Kidney (tissue), 14 donors: ENCODE data around the gene KIF23. TPM values are rescaled to one million over a fixed set of nuclear protein-coding genes. Genes with fewer than 3 reads are reported as not detected.
A peak's percentile ranks its signal among the peaks of the same experiment; 100 is the strongest.

Experiments used
- DNase-seq, 5 donors: peaks; one replicate each; pipeline ENCODE4 v3.0.0-alpha.2; 2013 to 2020
- FAIRE-seq: peaks from 2 replicates; lab custom pipeline; 2012; peaks lifted over from hg19 to GRCh38; lab: Jason Lieb, UNC
- H3K27ac ChIP-seq, 2 donors: one replicate each; pipeline ENCODE4 v1.7.0; 2013; ENCODE audit warnings: low read depth in 2 of 2, low read length in 2 of 2, inconsistent platforms in 1 of 2
- H3K27me3 ChIP-seq: one replicate; pipeline ENCODE4 v1.7.1; 2013; ENCODE audit warnings: low read length, inconsistent platforms; ENCODE audit not compliant: control insufficient read depth, insufficient read depth
- H3K36me3 ChIP-seq, 3 donors: one replicate each; pipeline versions ENCODE4 v1.7.0 to v1.7.1; 2013; ENCODE audit warnings: low read length in 3 of 3, control low read depth in 1 of 3, inconsistent platforms in 1 of 3; ENCODE audit not compliant: insufficient read depth in 3 of 3, control insufficient read depth in 2 of 3
- H3K4me1 ChIP-seq, 3 donors: one replicate each; pipeline versions ENCODE4 v1.7.0 to v1.7.1; 2013; ENCODE audit warnings: low read length in 3 of 3, inconsistent platforms in 1 of 3, low read depth in 1 of 3; ENCODE audit not compliant: control insufficient read depth in 2 of 3, insufficient read depth in 2 of 3
- H3K4me3 ChIP-seq, 3 donors: one replicate each; pipeline versions ENCODE4 v1.7.0 to v1.8.1; 2013; ENCODE audit warnings: low read length in 3 of 3, control low read depth in 1 of 3, inconsistent platforms in 1 of 3
- H3K9ac ChIP-seq, 3 donors: one replicate each; pipeline versions ENCODE4 v1.7.0 to v1.7.1; 2013; ENCODE audit warnings: low read length in 3 of 3, control low read depth in 1 of 3, inconsistent platforms in 1 of 3
- H3K9me3 ChIP-seq, 3 donors: one replicate each; pipeline versions ENCODE4 v1.7.0 to v1.7.1; 2013; ENCODE audit warnings: low read length in 3 of 3, control low read depth in 1 of 3, inconsistent platforms in 1 of 3; ENCODE audit not compliant: control insufficient read depth in 2 of 3, insufficient read depth in 1 of 3
- intact Hi-C: fragments of 100-400 bp; cut with DNase I; formaldehyde crosslinking; loops from one replicate; pipeline ENCODE4 v1.11.1; 2022
- polyA plus RNA-seq: library from polyadenylated mRNA; stranded (reverse); fragments of 350-450 nt; fragmentation: Illumina TruSeq; extraction: RNeasy Lipid Tissue Mini Kit (QIAGEN cat#74804); gene quantifications from one replicate; pipeline ENCODE4 v1.2.3, GENCODE V29; 2014; ENCODE audit warnings: low read depth, low replicate concordance; ENCODE audit not compliant: insufficient read depth
- total RNA-seq: library from RNA; stranded (reverse); fragmentation: NEBNext Ultra II Directional; extraction: Animal tissue kit (Norgen Biotek cat#: 25700); gene quantifications from one replicate; pipeline ENCODE4 v1.2.1, GENCODE V29; 2021
- TF ChIP-seq, protein P1 (sequence below): IDR thresholded peaks from 3 replicates; pipeline ENCODE4 v1.5.1; 2012; ENCODE audit warnings: mild to moderate bottlenecking, moderate library complexity, borderline replicate concordance; ENCODE audit not compliant: insufficient read depth; ENCODE audit errors: extremely low read depth
- donor health status: control.
- donor health status: control.
- donor health status: control.
- donor health status: control.
- donor health status: control.
- donor health status: DM: yes; HTN: yes; CAD: no.
- donor health status: Normal renal cell carcinoma (clear cell type).

KIF23 gene
- total and polyA plus RNA-seq, 2 donors from 2014 or later = 2.5 to 3.6 TPM

DNA sequence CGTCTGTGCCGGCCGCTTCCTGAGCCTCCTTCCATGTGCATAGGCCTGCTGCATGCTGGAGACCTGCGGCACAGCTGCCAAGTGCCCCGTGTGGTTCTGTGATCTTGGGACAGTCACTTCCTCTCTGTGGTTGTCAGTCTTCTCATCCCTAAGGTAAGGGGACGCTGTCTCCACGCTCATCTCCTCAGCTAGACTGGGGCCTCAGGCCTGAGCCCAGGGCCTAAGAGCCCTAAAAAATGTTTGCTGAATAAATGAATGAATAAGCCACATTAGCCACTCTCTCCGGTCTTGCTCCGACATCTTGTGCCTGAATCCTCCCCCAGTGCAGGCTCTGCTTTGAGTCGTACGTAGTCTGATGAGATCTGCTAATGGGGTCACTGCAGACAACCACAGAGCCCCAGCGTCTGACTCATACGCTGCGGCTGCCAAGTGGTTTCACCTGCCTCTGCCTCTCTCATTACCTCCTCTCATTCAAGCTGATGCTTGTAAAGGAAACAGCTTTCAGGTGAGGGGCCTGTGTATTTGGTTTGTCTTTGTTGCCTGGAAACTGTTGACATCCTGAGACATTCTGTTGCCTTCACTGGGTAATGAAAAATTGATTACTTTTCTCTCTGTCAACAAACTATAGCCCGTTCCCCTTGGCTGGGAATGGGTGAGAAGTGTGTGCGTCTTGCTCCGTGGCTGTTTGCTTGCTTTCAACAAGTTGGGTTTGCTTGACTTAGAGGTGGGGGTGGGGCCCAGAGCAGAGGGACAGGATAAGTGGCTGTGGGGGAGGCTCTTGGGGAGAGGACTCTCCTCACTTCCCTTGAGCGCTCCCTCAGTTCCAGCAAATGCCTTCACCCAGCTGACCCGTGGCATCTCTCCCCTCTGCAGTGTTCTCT, 54.3 kb downstream of the KIF23 start:
- intact Hi-C loops = no loop called here
- Histone ChIP-seq H3K4me3 (no peak overlapping the region), H3K27ac (no peak overlapping the region), H3K27me3 (no peaks in the 10 kb centered on the region), H3K9ac (no peak overlapping the region), H3K4me1 (peaks cover 0 to 1% (median 0%) of the 10 kb centered on the region in 3 donors), H3K9me3 (no peaks in the 10 kb centered on the region), H3K36me3 (no peaks in the 10 kb centered on the region)
- DNase-seq = peak; percentile 64 to 85 (median 67)
- TF ChIP-seq, protein P1, sequence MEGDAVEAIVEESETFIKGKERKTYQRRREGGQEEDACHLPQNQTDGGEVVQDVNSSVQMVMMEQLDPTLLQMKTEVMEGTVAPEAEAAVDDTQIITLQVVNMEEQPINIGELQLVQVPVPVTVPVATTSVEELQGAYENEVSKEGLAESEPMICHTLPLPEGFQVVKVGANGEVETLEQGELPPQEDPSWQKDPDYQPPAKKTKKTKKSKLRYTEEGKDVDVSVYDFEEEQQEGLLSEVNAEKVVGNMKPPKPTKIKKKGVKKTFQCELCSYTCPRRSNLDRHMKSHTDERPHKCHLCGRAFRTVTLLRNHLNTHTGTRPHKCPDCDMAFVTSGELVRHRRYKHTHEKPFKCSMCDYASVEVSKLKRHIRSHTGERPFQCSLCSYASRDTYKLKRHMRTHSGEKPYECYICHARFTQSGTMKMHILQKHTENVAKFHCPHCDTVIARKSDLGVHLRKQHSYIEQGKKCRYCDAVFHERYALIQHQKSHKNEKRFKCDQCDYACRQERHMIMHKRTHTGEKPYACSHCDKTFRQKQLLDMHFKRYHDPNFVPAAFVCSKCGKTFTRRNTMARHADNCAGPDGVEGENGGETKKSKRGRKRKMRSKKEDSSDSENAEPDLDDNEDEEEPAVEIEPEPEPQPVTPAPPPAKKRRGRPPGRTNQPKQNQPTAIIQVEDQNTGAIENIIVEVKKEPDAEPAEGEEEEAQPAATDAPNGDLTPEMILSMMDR = no peak
- no peak for FAIRE-seq

DNA sequence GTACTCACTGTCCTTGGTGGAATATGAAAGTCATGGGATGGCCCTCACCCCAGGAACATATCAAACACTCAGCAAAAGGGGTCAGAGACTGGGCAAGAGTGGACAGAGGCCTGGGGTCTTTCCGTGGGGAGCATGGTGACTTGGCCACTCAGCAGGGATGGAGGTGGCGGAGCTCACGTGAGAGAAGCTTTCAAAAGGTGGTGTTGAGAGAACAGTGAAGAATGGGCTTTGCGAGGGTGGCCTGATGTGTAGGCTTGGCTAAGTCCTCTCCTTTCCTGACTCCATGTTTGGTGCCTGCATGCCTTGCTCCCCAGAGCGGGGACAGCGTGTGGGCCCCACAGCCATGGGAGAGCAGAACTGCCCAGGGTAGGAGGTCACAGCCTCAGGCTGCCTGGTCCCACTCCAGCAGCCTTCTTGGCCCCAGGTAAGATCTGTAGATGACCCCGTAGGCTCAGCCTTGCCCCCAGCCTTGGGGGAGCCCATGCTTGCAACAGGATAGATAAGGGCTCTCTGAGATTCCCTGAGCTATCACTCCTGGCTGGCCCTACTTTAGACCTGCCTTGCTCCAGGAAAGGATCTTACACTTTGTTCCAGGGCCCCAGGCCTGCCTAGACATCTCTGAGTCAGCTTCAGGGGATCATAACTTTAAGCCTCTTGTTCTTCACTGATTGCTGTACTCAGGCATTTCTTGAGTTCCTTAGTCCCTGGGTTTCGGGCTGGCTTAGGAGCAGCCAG, 55.5 kb downstream of the KIF23 start:
- Histone ChIP-seq H3K9ac (no peak overlapping the region), H3K27me3 (no peaks in the 10 kb centered on the region), H3K27ac (no peak overlapping the region), H3K4me1 (no peaks in the 10 kb centered on the region), H3K9me3 (no peaks in the 10 kb centered on the region), H3K36me3 (no peaks in the 10 kb centered on the region), H3K4me3 (no peak overlapping the region)
- DNase-seq (peak in 1 of 5 donors; percentile 57), FAIRE-seq (no peak)
- intact Hi-C loops = loop anchor here (10.0 kb wide), 1 partner anchor 1015 kb away; no protein-coding TSS in a partner anchor
- TF ChIP-seq, protein P1 = no peak

DNA sequence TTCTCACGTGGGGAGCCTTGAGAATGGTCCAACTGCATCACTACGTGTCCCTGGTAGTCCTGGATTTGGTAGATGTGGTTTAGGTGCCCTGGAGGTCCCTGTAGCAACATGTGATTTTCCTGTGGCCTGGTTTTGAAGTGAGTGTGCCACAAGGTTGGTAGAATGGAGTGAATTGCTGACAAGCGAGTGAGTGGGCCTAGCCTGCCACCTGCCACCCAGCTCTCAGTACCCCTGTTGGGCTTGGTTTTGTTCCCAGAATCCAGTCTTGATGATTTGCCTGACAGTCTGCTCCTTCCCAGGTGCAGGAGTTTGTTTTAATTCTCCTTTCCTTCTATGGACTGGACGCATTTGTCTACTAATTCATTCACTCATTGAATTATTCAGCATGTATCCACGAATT, 57.9 kb downstream of the KIF23 start:
- TF ChIP-seq, protein P1 = no peak

More for the DNA sequence above, 57.9 kb downstream of the KIF23 start:
- H3K27ac ChIP-seq = no peak overlapping the region
- H3K9ac ChIP-seq = no peak overlapping the region
- no peak overlapping the region for H3K4me3 ChIP-seq
- DNase-seq (no peak), FAIRE-seq (no peak)
- H3K9me3 ChIP-seq = no peaks in the 10 kb centered on the region
- H3K36me3 ChIP-seq = no peaks in the 10 kb centered on the region
- H3K27me3 ChIP-seq = no peaks in the 10 kb centered on the region
- intact Hi-C loops = loop anchor here (10.0 kb wide), 1 partner anchor 1013 kb away; no protein-coding TSS in a partner anchor
- H3K4me1 ChIP-seq = no peaks in the 10 kb centered on the region
